ENCODE data around the gene PIEZO2. TPM values are rescaled to one million over a fixed set of nuclear protein-coding genes. Genes with fewer than 3 reads are reported as not detected.
"Not testable (repeated sequence)": the region's sequence is repeated elsewhere in the genome, so short reads cannot be mapped to it uniquely, and the experiment has no call there.

The PIEZO2 gene
- total RNA-seq, 1 experiment from 2014 or later, result 1.8 TPM

DNA sequence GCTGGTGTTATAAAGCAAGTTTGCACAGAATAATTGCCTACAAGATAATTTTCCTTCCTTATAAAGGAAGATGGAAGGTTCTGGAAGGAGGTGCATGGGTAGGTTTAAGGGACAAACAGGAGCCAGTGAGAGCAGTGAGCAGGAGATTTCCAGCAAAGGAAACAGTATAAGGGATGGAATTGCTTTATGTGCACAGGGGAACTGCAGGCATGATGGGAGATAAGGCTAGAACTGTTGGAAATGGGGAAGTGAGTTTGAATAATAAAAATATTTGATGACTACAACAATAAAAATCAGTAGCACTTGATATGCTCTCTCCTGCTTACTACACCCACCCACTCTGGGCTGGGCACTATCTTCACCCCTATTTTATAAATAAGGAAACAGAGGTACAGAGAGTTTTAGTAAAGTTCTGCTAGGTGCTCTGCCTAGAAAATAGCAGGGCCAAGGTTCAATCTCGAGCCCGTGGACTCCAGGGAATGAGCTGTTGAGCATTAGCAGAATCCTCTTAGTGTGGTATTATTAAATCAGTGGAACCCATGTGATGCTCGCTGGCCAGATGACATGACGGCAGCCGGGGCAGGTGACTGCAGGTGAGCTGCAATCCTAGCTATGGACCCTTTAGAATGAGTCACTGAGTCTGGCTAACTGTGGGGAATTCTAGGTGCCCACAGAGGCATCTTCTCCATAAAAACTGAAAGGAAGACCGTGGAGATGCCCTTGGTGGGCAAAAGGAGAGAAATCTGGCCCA, 302.5 kb downstream of the PIEZO2 start:
- DNase-seq (ENCODE audit: low spot score), result no peak

DNA sequence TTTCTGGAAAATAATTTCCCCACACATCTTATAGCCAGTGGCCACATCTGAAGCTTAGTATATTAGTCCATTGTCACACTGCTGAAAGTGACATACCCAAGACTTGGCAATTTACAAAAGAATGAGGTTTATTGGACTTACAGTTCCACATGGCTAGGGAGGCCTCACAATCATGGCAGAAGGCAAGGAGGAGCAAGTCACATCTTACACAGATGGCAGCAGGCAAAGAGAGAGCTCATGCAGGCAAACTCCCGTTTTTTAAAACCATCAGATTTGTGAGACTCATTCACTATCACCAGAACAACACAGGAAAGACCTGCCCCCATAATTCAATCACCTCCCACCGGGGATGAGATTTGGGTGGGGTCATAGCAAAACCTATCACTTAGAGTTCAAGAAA, 303.3 kb downstream of the PIEZO2 start:
- not testable (repeated sequence) for DNase-seq (ENCODE audit: low spot score)

DNA sequence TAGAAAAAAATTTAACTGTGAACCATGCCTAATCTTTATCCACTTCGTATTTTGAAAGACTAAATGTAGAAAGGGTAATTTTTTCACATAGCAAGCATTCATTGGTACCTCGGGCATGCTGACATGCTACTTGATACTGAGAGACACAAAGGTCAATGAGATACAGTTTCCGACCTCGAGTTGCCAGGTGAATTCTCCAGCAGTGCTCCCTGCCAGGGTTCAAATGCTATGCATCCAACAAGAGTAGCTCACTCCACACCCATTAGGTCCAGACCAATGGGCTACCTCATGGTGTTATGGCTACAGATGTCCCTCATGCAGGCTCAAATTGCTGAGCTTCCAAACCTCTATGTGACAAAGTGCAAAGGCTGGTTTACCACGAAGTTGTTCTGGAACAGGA, 305.8 kb downstream of the PIEZO2 start:
- DNase-seq (ENCODE audit: low spot score), result no peak

DNA sequence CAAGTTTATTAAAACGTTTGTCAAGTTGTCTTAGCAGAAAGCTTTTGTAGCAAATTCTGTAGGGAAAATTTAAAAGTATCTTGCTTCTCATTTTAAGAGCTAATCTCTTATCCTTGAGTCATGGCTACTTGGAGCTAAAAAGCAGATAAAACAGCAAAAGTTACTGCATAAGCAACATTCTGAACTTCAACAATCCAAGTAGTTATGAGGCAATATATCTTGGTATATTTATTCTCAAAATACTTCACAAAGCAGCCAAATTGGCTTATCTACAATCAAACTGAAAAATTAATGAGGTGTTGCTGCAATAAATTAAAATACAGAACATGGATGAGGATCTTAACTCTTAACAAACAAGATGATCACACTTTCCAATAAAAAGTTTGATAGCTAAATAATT, 306.5 kb downstream of the PIEZO2 start:
- no peak for DNase-seq (ENCODE audit: low spot score)

DNA sequence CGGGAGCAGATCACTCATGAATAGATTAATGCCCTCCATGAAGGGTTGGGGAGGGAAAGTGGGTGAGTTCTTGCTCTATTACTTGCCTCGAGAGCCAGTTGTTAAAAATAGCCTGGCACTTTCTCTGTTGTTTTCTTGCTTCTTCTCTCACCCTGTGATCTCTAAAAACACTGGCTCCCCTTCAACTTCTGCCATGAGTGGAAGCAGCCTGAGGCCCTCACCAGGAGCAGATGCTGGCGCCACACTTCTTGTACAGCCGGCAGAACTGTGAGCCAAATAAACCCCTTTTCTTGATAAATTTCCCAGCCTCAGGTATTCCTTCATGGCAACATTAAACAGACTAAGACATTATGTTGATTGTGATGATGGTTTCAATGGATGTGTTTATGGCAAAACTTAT, 307.0 kb downstream of the PIEZO2 start:
- DNase-seq (ENCODE audit: low spot score), result no peak

DNA sequence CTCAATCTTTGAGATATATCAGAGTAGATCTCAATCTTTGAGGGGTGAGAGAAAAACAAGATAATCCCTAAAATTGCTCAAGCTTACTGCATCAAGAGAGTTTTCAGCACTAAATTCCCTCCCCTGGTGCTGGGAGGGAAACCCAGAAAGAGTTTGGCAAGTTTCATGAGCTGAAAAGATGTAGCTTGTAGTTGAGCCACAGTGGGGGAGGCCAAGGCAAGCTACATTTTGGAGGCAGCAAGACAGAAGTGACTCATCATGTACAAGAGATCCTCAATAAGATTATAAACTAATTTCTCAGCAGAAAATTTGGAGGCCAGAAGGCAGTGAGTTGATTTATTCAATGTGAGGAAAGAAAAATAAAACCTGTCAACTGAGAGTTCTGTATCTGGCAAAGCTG, 308.2 kb downstream of the PIEZO2 start:
- no peak for DNase-seq (ENCODE audit: low spot score)

DNA sequence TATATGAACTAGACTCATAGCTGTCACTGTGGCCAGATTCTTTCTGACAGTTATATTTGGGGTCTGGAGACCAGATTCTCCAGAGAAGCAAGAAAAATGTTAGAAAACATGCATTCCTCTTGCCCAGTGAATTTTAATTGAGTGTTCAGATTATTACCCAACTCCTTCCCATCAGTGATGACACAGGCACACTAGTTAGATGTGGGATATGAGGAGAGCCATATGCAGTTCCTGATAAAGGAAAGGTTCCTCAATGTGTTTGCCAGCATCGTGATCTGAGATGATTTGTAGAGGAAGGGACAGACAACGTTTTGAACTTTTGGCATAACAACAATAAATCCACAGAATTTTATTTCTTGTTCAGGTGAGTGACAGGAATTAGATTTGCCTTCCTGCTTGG, 308.6 kb downstream of the PIEZO2 start:
- no peak for DNase-seq (ENCODE audit: low spot score)

DNA sequence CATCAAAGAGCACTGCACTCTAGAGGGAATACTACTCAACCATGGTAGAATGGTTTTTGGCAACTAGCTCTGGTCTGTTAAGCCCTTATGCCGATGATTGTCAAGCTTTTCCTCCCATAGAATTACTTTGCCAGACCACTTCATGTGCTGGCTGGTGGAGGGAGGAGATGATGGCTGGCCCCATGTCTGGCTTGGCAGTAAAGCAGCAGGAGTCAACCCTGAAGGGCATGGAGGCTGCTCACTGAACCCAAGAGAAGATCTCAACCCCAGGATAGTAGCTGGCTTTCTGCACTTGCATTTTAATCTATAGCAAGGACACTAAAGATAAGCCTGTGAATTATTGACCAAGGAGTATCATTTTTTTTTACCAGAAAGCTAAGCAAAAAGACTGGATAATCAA, 309.9 kb downstream of the PIEZO2 start:
- no peak for DNase-seq (ENCODE audit: low spot score)

DNA sequence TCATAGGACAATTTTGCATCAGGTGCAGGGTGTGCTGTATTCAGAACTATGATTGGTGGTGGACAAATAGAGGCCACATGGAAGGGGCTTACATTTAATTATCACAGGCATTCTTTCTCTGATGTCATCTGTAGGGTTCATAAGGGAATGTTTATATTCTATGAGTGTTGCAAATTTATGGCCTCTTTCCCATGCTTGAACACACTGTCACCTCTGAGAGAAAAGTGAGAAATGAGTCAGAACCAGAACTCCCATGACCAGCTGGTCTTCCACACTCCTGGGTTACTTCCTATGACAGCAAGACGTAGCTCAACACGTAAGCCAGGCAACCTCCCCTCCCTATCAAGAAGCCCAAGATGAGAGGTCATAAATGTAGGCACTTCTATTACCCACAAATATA, 310.8 kb downstream of the PIEZO2 start:
- peak; percentile 11 for DNase-seq (ENCODE audit: low spot score)

DNA sequence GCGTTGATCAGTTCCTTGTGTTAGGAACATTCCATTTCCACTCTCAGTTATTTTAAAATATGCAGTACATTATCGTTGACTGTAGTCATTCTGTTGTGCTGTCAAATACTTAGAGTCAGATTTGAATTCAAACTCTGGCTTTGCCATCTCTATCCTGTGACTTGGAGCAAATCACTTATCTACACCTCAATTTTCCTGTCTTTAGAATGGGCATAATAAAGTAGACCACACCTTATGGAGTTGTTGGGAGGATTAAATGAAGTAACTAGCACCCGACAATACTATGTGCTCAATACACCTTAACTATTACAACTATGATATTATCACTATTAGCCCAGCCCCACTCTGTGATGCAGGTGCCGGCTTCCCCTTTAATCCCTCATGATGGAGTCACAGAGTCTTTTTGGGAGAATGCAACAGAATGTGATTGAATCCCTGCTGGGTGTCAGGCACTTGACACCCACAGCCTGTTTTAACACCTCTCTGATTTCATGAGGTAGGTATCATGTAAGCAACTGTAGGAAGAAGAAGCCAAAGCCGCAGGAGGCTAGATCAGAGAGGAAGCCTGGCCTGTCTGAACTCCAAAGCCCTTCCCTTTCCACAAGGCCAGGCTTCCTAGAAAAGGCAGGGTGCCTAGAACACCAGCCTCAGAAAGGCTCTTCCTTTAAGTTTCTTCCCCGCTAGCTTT, 315.1 kb downstream of the PIEZO2 start:
- no peak for DNase-seq (ENCODE audit: low spot score)

DNA sequence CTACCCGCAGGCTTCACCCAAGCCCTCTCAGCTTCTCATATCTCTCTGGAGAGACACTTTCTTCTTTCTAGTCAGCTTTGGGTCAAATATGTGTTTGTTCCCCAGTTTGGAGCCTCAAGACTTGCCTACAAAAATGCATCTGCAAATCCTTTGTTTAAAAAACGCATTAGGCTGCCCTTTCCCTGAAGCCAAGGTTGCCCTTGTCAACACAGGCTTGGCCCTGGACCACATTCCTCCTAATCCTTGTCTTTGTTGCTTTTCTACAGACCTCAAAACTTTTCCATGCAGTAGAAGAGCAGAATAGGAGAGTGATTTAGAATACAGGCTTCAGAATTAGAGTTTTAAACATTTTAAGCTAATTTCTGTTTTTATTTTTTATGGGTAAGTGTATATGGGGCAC, 315.7 kb downstream of the PIEZO2 start:
- DNase-seq (ENCODE audit: low spot score), result no peak

DNA sequence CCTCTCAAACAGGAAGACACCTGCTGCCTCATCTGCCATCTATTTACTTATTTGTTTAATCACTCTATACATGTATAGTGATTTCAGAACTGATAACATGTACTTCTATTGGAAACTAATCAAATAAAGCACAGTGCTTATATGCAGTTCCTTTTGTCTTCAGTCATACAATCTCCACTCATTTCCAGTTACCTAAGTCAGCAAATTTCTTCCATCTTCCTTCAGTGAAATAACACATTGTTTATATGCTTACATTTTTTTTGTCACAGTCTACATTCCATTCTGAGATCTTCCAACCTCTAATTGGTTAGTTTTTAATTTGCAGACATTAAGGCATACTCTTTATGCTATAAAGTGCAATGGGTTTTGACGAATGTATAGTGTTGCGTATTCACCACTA, 323.0 kb downstream of the PIEZO2 start:
- DNase-seq (ENCODE audit: low spot score), result no peak

DNA sequence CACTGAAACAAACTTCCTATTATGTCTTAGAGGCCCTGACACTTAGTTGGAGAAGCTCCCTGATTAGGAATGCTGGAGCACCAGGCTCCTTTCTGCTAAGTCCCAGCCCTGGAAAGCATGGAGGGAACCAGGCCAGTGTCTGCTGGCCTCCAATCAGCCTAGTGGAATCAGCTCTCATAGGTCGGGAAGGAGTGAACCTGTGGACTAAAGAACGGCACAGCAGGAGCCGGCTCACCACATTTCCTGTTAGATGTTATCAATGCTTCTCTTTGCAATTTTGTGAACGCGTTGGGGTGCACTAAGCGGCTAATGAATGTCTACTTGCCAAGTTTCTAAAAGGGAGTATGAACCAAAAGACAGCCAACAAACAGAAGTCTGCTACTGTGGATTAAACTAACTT, 326.9 kb downstream of the PIEZO2 start:
- DNase-seq (ENCODE audit: low spot score), result peak; percentile 27

DNA sequence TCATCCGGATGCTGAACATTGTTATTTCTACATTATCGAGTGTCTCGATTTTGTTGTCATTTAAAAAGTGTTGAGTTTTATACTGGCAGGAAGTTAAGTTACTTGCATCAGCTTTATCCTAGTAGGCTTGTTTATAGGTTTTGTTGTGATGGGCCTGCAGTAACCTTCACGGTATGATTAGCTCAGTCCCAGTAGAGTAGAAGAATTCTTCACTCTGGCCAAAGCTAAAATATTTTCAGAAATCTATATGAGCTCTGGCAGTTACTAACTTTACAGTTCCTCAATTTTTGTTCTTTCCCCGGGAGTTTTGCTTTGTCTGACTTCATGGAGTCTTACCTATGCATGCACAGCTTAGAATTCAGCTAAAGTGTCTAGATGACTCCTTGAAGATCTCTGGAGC, 328.7 kb downstream of the PIEZO2 start:
- no peak for DNase-seq (ENCODE audit: low spot score)

DNA sequence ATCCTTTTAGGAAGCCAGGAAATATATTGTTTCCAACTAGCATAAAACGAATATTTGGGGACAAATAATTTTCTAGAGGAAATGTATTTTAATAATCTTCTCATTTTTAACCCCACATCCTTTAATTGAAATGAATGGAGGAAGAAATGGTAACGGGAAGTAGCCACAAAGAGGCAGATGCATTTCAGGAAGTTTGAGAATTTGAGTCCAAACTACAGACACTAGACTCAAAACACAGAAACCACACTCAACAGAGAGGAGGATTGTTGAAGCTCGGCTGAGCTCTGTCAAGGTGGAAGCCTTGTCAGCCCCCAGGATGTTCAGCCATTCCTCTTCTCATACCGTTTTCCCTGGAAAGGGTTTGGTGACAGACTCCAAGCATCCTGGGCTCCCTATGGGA, 335.0 kb downstream of the PIEZO2 start:
- DNase-seq (ENCODE audit: low spot score), result no peak

DNA sequence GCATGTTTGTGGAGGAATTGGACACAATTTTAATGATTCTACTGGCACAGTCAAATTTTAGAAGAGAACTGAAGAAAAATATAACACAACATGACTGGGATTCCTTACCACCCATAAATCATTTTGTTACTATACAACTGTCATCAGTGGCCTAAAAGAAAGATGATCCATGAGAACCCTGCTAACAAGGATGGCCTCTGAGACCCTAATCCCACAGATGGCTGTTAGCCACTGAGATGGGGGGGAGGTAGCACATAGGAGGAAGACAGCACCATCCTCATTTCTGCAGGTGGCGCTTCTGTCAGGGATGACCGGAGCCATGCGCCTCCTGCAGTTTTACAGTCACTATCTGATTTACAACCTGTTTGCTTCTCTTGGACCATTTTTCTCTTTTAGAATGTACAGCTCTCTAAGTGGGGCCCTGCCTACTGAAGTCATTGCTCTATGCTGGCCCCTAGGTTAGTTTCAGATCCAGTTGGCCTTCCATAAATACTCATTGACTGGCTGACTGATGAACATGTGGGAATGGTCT, 343.7 kb downstream of the PIEZO2 start:
- DNase-seq (ENCODE audit: low spot score), result no peak

DNA sequence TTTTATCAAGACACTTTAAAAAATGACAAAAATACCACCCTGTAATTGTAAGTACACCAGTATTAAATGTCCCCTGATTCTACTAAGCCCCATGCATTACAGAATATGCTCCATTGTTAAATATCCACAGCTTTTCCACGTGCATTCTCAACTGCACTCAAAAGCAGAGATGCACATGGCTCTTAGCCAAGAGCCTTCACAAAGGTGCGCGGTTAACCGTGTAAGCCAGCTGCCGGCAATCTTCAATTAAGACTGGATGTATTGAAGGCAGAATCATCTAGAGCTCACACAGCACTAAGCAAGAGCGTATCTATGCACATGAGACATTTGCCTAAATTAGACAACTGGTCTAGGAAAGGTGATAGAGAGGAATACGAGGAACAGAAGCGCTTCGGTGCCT, 345.2 kb downstream of the PIEZO2 start:
- no peak for DNase-seq (ENCODE audit: low spot score)

DNA sequence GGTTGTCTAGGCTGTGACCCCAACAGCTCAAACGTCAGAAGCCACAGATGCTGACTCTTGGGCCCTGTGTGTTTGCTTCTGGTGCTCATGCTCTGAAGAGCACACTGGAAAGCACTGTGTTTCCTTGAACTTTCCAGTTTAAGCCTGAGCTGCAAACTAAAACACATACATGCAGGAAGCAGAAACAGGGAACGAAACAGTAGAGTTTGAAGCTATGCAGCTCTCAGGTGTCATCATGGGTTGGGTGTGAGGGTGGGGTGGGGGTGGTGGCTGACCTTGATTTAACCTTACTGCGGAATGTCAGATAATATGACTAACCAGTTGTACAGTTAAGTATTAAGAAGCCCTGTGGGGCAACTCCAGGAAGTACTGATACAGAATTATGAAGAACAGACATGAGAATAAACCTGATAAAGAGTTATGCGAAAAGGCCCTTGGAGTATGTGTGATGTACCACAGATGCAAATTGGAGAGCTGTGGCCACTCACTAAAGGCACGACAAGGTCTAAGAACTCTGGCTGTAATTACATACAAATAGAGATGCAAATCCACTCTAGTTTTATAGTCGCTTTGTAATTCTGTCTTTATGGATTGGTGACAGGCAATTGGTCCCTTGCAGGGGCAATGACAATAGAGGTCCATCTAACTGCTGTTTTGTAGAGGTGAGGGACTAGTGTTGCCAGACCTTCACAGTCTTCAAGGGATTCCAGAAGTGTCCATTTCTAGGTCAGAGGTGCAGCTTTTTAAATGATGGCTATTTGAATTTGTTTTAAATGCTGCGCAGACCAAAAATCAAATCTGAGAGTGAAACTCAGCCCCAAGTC, 350.4 kb downstream of the PIEZO2 start:
- DNase-seq (ENCODE audit: low spot score), result peak; percentile 59

DNA sequence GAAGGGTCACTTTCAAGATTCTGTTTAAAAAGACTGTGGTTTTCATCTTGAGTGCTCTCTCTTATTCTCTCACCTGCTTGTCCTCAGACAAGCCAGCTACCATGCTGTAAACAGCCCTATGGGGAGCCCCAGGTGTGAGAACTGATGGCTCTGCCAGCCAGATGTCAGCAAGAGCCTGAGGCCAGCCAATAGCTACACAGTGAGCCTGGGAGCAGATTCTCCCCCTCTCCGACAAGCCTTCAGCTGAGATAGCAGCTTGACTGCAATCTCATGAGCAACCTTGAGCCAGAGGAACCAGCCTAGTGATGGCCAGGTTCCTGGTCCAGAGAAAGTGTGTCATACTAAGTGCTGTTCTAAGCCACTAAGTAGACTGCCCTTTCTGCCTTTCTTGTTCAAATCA, 351.5 kb downstream of the PIEZO2 start:
- DNase-seq (ENCODE audit: low spot score), result no peak

DNA sequence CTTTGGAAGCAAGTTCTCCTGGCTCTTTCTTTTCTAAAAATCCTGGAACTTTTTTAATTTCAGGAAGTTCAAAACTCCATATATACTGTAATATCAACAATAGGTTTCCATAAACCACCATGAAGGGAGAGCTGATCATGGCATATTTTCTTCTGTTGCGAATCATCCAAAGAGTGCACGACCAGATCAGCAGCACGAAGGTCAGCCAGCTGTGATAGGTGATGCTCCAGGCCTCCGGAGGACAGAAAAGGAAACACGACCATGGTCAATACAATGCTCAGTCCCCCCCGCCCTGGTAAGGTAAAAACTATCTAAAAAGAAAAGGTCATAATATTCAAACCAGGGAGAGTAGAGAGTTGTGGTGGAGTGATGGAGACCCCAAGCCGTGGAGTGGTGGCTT, 354.6 kb downstream of the PIEZO2 start:
- no peak for DNase-seq (ENCODE audit: low spot score)

DNA sequence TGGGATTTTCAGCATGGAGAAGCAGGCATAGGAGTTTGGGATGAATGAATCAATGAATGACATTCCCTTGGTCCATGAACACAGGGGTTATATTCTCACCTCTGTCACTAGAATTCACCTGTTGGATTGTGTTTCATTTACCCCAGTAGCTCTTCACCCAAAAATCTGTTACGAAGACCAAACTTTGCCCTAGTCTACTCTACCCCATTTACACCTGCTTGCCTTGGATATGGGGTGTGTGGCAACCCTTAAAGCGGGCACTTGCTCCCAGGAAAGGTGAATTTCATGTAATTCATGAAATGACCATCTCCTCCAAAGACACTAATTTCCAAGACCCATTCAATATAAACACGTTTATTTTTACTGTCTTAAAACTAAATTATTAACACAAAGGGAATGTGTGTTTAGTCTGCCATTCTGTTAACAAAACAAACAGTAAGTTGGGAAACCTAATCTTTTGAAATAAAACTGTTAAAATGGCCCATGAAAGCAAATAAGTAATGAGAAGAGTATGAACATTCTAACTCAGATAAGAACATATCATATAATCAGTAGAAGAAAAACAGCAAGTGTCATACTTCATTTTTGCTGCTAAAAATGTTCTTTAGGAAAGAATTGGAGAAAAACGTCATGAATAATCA, 355.5 kb downstream of the PIEZO2 start:
- no peak for DNase-seq (ENCODE audit: low spot score)

DNA sequence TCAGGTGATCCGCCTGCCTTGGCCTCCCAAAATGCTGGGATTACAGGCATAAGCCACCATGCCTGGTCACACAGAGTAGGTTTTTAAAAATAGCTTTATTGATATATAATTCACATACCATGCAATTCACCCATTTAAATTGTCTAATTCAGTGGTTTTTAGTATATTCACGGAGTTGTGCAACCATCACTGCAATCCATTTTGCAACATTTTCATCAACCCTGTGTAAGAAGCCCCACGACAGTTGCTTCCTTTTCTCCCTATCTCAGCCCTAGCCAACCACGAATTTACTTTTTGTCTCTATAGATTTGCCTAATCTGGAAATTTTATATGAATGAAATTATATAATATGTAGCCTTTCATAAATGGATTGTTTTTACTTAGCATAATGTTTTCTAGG, 357.2 kb downstream of the PIEZO2 start:
- DNase-seq (ENCODE audit: low spot score), result no peak
